Astrocyte of the cerebellum (primary cell): ENCODE results near the gene ATXN7L1.
A peak's percentile ranks its signal among the peaks of the same experiment; 100 is the strongest.

Experiments
- DNase-seq: peaks from one replicate; pipeline ENCODE4 v3.0.0-alpha.2; 2011; ENCODE audit warnings: low read depth
- H3K4me3 ChIP-seq: 2 replicates; pipeline ENCODE4 v1.5.1; 2011; ENCODE audit warnings: mild to moderate bottlenecking, low read depth, low read length, moderate library complexity
- in situ Hi-C: cut with HindIII; loops from 2 replicates; pipeline ENCODE4 v1.10.0; 2017; ENCODE audit warnings: low sequenced_read_pairs
- TF ChIP-seq, protein P1 (sequence below): IDR thresholded peaks from 2 replicates; pipeline ENCODE4 v1.5.1; 2012; ENCODE audit warnings: low read length, low read depth, moderate library complexity, mild to moderate bottlenecking; ENCODE audit errors: missing control alignments

ATXN7L1 gene

GRCh38 chr7:105831302-105831620, 45.1 kb downstream of the ATXN7L1 start:
- DNase-seq, result no peak
- in situ Hi-C loops, result no loop called here
- no peak overlapping the region for H3K4me3 ChIP-seq
- TF ChIP-seq, protein P1, sequence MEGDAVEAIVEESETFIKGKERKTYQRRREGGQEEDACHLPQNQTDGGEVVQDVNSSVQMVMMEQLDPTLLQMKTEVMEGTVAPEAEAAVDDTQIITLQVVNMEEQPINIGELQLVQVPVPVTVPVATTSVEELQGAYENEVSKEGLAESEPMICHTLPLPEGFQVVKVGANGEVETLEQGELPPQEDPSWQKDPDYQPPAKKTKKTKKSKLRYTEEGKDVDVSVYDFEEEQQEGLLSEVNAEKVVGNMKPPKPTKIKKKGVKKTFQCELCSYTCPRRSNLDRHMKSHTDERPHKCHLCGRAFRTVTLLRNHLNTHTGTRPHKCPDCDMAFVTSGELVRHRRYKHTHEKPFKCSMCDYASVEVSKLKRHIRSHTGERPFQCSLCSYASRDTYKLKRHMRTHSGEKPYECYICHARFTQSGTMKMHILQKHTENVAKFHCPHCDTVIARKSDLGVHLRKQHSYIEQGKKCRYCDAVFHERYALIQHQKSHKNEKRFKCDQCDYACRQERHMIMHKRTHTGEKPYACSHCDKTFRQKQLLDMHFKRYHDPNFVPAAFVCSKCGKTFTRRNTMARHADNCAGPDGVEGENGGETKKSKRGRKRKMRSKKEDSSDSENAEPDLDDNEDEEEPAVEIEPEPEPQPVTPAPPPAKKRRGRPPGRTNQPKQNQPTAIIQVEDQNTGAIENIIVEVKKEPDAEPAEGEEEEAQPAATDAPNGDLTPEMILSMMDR, result no peak

DNA sequence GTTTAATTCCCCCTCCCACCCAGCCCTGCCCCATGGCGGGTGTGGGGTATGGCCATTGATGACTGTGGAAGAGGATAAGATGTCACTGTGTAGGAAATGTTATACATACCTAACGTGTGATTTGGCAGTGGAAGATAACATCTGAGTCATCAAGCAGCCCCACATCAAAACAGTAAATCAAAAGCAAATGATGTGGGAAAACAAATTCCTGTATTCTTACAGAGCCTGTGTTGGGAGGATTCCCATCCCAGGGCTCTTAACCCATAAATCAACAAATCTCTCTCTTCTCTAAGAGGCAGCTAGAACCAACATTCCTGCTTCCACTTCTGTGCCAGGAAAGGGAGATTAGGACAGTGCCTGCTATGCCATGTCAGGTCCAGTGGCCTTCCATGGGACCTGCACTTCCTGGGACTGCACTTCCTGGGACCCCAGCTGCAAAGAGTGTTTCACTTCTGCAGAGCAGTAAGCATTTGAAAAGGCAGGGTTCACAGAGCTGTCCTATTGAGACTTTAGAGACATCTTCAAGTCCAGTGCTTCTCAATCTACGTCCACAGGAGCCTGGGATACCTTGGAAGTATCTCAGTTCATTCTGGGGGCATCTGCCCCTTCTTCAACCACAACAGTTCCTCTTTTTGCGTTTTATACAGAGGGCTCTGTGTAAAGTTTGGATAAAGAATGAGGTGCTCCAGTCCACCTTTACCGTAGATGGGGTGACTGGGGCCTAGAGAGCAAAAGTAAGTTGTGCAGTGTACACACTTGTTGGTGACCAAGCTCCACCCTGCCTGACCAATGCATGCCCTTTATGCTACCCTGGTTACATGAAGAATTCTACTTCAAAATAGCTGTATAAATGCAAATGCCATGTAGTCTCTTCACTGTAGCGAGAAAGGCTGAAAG, 45.7 kb downstream of the ATXN7L1 start:
- no peak overlapping the region for H3K4me3 ChIP-seq
- in situ Hi-C loops, result no loop called here
- DNase-seq, result peak; percentile 94
- TF ChIP-seq, protein P1, result no peak

- in situ Hi-C loops, result no loop called here
- TF ChIP-seq, protein P1, result no peak
- no peak for DNase-seq
- no peak overlapping the region for H3K4me3 ChIP-seq
Measured at GRCh38 chr7:105829681-105830322, 46.6 kb downstream of the ATXN7L1 start.

DNA sequence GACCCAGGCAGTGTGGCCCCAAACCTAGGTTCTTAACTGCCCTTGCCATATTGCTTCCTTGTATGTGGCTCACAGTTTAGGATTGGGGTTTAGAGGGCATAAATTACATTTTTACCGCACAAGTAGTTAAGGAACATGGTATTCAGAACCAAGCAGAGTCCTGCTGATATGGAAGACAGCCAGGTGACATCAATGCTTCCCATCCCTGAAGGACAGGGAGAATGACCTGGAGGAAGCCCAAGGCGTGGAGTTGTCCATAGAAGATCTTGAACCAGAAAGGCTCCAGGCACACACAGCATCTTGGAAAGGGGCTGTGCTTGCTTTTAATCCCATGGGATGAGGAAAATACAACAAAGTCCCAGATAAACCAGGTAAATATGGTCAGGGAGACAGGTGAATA, 48.3 kb downstream of the ATXN7L1 start:
- no peak for DNase-seq
- in situ Hi-C loops, result no loop called here

GRCh38 chr7:105827151-105827875, 49.1 kb downstream of the ATXN7L1 start:
- in situ Hi-C loops, result no loop called here
- TF ChIP-seq, protein P1, result no peak
- DNase-seq, result no peak
- no peak overlapping the region for H3K4me3 ChIP-seq

More for the DNA sequence above, 48.3 kb downstream of the ATXN7L1 start:
- TF ChIP-seq, protein P1, result no peak
- no peak overlapping the region for H3K4me3 ChIP-seq

DNA sequence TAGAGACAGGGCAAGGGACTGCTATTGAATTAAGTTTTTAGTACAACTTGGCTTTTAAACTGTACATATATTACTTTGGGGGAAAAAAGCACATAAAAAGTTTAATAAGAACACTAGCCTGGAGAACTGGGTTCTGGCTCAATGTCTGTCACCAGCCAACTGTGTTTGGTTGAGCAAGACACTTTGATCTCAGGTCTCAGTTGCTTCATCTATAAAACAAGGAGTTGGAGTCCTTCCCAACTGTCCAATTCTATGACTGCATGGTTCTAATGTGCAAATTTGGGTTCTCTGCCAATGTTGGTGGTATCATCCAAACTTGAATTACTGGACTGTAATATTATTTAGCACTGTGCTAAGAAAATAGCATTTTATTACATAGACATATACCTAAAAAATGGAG, 50.3 kb downstream of the ATXN7L1 start:
- H3K4me3 ChIP-seq, result no peak overlapping the region
- TF ChIP-seq, protein P1, result no peak
- DNase-seq, result no peak
- in situ Hi-C loops, result no loop called here
